Esophagus squamous epithelium (tissue), 4 donors: Measurements from ENCODE around the gene MORN5.

Source experiments
- POLR2A ChIP-seq, 4 donors: fragments of 450-650 bp; IDR thresholded peaks; one replicate each; pipeline ENCODE4 v1.6.1; 2017; ENCODE audit warnings: antibody characterized with exemption in 4 of 4, mild to moderate bottlenecking in 4 of 4, moderate library complexity in 3 of 4
- TF ChIP-seq, protein P1 (sequence below), 6 experiments: fragments of 450-650 bp in 4 of 6; fragments of 200-600 bp in 2 of 6; sonication (generic) in 2 of 6; IDR thresholded peaks; one replicate each; pipeline ENCODE4 v1.5.1; 2016 to 2019; ENCODE audit warnings: antibody characterized with exemption in 6 of 6, mild to moderate bottlenecking in 4 of 6, moderate library complexity in 4 of 6

GRCh38 chr9:122124528-122124927 is 35.2 kb upstream of the MORN5 start:
- TF ChIP-seq, protein P1, sequence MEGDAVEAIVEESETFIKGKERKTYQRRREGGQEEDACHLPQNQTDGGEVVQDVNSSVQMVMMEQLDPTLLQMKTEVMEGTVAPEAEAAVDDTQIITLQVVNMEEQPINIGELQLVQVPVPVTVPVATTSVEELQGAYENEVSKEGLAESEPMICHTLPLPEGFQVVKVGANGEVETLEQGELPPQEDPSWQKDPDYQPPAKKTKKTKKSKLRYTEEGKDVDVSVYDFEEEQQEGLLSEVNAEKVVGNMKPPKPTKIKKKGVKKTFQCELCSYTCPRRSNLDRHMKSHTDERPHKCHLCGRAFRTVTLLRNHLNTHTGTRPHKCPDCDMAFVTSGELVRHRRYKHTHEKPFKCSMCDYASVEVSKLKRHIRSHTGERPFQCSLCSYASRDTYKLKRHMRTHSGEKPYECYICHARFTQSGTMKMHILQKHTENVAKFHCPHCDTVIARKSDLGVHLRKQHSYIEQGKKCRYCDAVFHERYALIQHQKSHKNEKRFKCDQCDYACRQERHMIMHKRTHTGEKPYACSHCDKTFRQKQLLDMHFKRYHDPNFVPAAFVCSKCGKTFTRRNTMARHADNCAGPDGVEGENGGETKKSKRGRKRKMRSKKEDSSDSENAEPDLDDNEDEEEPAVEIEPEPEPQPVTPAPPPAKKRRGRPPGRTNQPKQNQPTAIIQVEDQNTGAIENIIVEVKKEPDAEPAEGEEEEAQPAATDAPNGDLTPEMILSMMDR (IDR thresholded peaks at IDR 0.05): no peak
- TF ChIP-seq POLR2A (IDR thresholded peaks at IDR 0.05): no peak
